B cell (primary cell): ENCODE measurements around the gene SLC25A6.

ENCODE experiments used
- CTCF ChIP-seq: fragments of 200-600 bp; IDR thresholded peaks from one replicate; pipeline ENCODE4 v1.8.0; 2022; ENCODE audit warnings: antibody characterized with exemption, mild to moderate bottlenecking
- EZH2 ChIP-seq: IDR thresholded peaks from 2 replicates; pipeline ENCODE4 v1.6.1; 2012; ENCODE audit warnings: borderline replicate concordance, low read depth, mild to moderate bottlenecking, moderate library complexity, low read length; ENCODE audit not compliant: insufficient read depth, poor library complexity, severe bottlenecking

DNA sequence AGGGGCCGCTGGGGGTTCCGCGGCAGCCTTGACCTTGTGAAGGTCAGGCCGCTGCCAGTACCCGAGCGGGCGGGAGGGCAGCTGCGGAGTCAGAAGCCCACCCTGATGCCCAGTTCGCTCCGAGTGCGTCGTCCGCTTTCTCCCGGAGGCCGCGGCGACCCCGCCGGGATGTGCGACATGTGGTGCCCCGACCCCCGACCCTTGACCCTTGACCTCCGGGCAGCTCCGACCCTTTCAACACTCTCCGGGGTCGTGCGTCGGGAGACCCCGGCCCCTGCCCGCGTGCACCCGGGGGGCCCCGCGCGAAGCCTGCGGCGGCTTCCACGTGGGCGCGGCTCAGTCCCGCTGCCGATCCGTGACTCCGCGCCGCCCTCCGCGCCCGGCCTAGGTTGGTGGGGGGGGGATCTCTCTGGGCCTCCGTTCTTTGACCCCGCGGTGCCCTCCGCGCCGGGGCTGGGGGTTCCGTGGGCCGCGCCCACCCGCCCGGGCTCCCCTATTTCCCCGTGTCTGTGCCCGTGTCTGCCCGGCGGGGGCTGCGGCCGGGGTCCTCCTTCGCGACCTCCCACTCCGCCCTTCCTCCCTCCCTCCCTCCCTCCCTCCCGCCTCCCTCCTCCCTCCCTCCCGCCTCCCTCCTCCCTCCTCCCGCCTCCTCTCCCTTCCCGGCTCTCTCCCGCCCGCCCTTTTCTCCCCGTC, 609 bp upstream of the SLC25A6 start:
- TF ChIP-seq EZH2 (no peak), CTCF (no peak)
